GM21526 (cell line): Measurements from ENCODE around the gene LEPR.
"Not testable (repeated sequence)": the region's sequence is repeated elsewhere in the genome, so short reads cannot be mapped to it uniquely, and the experiment has no call there.

ENCODE experiments used
- ATAC-seq: cut with Tn5 transposase; IDR thresholded peaks from one replicate; pipeline ENCODE4 v1.9.1; 2021; ENCODE audit warnings: moderate library complexity; ENCODE audit not compliant: unreplicated experiment, low FRiP score

Gene LEPR, protein sequence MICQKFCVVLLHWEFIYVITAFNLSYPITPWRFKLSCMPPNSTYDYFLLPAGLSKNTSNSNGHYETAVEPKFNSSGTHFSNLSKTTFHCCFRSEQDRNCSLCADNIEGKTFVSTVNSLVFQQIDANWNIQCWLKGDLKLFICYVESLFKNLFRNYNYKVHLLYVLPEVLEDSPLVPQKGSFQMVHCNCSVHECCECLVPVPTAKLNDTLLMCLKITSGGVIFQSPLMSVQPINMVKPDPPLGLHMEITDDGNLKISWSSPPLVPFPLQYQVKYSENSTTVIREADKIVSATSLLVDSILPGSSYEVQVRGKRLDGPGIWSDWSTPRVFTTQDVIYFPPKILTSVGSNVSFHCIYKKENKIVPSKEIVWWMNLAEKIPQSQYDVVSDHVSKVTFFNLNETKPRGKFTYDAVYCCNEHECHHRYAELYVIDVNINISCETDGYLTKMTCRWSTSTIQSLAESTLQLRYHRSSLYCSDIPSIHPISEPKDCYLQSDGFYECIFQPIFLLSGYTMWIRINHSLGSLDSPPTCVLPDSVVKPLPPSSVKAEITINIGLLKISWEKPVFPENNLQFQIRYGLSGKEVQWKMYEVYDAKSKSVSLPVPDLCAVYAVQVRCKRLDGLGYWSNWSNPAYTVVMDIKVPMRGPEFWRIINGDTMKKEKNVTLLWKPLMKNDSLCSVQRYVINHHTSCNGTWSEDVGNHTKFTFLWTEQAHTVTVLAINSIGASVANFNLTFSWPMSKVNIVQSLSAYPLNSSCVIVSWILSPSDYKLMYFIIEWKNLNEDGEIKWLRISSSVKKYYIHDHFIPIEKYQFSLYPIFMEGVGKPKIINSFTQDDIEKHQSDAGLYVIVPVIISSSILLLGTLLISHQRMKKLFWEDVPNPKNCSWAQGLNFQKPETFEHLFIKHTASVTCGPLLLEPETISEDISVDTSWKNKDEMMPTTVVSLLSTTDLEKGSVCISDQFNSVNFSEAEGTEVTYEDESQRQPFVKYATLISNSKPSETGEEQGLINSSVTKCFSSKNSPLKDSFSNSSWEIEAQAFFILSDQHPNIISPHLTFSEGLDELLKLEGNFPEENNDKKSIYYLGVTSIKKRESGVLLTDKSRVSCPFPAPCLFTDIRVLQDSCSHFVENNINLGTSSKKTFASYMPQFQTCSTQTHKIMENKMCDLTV

DNA sequence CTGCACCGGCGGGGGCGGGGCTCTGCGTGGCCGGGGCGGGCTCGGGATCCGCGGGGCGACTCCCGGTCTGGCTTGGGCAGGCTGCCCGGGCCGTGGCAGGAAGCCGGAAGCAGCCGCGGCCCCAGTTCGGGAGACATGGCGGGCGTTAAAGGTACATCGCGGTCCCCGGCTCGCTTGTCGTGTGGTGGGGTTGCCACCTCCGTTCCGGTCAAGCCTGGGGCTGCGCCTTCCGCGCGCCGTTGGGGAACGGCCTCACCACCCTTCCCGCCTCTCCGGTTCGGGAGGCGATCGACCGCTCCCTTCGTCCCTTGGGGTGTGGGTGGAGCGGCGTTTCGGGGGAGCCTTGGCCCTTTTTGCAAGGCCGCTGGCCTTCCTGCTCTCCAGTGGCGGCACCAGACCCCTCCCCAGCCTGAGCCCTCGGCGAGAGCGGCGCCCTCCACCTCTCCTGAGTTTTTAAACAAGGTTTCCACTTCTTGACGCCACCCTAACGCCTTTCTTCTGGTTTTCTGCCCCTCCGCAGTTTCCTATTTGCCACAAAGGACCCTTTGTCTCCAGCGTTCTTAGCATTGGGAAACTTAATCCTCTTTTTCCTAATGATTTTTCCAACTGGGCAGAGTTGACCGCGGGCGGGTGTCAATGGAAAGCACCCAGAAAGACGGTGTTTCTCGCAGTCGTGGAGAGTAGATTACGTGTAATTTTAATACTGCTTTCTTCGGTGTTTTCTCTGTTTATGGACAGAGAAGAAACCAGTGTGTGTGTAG lies at the start of gene LEPR, which contains the start of gene LEPROT:
TSS of gene LEPR (plus strand) at position 79 of the 761 bp plus-strand sequence. CDS start 144,898 bp downstream, outside the sequence.
TSS of gene LEPROT (plus strand) at position 79 of the 761 bp plus-strand sequence. CDS start at position 136, 57 bp downstream.
- peak; percentile 55 for ATAC-seq

DNA sequence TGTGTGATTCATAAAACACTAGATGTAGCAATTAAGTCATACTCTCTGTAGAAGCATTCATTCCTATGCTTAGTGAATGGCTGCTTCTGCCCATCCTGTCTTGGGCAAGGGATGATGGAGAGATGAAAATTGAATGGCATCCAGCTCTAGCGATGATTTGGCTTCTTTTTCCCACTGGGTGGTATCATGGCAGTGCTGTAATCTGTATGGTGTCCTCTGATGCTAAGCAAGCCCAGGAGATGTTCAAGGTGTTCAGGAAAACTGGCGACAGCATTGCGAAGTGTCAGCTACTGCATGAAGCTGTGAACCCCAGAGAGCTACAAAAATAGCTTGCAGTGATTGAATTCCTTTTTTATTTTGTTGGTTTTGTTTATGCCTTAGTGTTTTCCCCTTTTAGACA lies 48.9 kb upstream of the LEPR start:
- no peak for ATAC-seq

DNA sequence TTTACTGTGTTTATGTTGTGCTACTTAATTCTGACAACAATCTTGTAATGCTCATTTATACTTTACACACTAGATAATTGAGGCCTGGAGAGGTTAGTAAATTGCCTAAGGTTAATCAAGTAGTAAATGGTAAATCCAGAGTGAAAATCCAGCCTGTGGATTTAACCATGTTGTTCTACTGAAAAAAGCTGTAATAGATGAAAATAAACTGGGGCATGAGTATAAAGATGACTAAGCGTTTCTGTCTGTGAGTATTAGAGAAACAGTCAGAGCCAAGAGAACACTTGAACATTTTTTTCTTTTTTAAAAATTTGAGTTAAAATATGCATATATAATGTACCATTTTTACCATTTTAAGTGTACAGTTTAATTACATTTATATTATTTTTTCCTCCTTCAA lies 47.9 kb upstream of the LEPR start:
- ATAC-seq, result no peak

DNA sequence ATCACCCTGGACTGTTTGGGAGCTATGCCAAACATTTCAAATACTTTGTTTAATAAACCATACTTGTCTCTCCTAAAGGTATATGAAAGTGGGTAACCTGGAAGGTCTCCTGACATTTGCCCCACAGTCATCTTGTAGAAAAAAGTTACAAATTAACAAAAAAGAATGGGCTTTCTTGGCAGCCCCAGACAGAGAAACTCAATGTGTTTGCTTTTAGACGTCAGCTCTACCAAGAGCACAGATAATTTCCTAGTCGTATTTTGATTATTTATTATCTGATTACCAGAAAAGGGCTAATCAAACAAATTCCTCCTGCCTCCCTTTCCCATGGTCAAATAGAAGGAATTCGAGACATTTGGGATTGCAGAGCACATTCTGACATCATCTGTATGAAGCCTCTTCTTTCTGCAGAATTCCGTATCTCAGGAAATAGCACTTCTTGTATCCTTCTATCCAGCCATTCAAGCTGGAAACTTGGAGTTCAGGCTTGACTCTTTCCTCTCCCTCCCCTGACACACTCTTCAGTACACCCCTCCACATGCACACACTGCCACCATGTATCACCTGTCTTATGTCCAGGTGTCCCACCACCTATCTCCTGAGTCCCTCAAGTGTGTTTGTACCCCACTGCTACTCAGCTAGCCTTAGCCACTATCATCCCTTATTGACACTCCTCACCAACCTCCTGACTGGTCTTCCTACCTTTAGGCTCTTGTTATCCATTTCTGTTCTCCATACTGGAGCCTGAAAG lies 42.8 kb upstream of the LEPR start:
- no peak for ATAC-seq

DNA sequence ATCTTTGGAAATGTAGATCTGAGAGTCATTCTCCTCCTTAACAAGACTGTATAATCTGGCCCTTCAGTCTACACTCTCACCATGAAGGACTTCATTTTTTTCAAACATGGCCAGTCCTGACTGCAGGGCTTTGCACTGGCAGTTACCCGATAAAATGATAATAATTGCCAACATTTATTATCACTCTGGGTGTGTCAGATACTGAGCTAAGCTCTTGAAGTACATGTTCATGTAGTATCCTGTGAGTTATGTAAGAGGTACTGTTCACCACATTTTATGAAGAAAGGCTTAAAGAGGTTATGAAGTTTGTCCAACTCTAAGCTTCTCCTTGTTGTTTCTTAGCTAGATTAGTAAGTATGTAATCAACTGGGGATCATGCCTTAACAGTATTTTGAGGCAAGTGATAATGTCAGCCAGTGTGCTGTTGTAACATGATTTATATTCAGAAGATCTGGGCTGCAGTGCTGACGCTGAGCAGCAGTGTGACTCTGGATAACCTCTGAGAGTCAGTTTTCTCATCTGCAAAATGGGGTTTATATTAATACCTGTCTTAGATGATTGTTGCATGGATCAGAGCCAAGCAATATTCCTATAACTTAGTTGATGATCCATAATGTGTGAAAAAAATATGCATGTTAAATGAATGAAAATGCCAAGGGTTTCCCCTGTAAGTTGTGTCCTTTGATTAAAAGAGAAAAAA lies 42.1 kb upstream of the LEPR start:
- no peak for ATAC-seq

DNA sequence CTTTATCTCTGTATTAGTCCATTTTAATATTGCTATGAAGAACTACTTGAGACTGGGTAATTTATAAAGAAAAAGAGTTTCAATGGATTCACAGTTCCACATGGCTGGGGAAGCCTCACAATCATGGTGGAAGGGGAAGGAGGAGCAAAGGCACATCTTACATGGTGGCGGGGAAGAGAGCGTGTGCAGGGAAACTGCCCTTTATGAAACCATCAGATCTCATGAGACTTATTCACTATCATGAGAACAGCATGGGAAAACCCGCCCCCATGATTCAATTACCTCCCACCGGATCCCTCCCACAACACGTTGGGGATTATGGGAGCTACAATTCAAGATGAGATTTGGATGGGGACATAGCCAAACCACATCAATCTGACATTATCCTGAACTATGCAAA lies 36.0 kb upstream of the LEPR start:
- not testable (repeated sequence) for ATAC-seq

DNA sequence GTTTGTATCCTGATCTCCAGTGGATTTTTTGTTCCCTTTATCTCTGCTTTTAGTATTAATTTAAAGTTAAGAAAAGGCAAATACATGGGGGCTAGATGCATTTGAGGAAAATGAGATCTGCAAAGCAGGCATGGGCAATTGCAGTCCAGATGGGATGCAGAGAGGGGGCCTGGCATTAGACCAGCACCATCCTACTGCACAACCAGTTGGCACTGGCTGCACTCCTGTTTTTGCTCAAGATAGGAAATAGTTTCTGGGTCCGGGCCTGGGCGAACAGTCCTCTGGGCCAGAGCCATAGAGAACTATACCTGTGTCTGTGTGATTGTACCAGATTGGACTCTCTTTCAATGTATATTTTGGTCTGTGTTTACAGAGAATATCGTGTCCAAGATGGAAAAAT lies 34.0 kb upstream of the LEPR start:
- ATAC-seq, result no peak

DNA sequence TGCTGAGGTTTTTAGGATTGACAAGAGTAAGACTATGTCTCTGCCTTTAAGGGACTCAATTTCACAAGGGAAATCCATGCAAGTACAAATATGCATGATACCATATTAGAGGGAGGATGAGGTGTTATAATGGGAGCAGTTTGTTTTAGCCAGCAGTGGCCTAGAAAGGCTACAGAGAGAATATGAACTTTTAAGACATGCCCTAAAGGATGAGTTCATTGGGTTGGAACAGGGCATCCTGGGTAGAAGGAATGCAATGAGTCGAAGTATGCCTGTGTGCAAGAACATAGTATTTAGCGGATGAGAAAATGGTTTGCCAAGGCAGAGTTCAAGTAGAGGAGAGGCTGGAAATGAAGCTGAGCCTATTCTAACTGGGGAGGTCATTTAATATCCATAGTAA lies 32.6 kb upstream of the LEPR start:
- no peak for ATAC-seq

DNA sequence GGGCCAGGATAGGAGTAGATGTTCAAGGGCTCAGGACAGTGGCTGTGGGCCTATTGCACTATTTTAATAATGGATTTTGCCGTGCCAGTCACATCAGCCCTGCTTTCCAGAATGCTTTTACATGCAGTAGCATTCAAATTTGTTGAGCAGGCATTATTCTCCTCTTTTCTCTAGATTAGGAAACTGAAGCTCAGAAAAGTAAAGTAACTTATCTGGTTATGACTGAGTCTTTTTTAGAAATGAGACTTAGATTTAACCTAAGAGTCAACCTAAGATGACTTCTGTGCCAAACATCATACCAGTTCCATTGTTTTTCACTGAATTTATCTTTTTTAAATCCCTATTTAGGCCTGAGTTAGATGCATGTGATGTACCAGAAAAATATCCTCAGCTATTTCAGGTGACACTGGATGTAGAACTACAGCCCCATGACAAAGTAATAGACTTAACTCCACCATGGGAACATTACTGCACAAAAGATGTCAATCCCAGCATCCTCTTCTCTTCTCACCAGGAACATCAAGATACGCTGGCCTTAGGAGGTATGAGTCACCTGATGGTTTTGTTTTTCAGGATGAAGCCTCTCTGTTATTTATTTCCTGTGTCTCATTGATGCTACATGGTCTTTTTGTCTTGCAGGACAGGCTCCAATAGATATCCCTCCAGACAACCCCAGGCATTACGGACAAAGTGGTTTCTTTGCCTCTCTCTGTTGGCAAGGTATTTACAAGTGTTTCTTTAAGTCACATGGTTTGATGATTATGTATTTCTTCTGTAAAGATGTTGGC lies 31.4 kb upstream of the LEPR start:
- ATAC-seq, result no peak

DNA sequence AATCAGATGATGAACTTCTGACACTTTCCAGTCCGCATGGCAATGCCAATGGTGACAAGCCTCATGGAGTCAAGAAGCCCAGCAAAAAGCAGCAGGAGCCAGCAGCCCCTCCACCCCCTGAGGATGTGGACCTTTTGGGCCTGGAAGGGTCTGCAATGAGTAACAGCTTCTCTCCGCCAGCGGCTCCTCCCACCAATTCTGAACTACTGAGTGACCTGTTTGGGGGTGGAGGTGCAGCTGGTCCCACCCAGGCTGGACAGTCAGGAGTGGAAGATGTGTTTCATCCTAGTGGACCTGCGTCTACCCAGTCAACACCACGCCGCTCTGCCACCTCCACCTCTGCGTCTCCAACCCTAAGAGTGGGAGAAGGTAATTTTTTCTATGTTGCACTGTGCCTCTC lies 28.0 kb upstream of the LEPR start:
- ATAC-seq, result no peak

DNA sequence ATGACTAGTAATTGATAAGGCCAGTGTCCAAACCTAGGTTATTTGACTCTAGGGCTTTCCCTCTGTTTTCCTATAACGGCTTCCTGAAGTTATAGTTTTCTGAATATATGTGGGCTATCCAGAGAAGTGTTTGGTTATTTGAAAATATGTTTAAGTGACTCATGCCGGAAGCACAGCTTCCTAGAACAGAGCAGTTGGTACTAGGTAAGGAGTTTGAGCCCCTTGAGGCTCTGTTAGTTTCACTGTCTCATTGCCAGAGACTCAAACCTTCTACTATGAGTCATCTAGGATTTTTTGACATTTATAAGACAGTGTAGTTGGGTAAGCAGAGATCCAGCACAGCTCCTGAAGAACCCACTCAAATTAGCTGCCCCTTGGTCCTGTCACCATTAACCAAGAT lies 27.1 kb upstream of the LEPR start:
- peak; percentile 83 for ATAC-seq

DNA sequence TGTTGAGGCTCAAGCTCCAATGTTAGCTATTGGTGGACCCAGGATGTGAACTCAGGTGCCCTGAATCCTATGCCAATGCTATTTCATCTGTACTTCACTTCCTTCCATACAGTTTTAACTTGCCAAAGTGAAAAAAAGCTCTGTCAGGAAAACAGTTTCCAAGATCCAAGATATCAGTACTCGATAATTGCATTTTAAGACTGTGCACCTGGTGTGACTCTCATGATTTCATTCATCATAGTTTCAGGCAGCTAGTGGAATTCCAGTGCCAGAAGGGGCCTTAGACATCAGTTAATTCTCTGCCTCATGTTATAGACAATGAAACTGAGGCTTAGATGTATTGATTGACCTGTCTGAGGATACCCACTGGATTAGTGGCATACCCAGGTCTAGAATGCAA lies 26.5 kb upstream of the LEPR start:
- ATAC-seq, result no peak

DNA sequence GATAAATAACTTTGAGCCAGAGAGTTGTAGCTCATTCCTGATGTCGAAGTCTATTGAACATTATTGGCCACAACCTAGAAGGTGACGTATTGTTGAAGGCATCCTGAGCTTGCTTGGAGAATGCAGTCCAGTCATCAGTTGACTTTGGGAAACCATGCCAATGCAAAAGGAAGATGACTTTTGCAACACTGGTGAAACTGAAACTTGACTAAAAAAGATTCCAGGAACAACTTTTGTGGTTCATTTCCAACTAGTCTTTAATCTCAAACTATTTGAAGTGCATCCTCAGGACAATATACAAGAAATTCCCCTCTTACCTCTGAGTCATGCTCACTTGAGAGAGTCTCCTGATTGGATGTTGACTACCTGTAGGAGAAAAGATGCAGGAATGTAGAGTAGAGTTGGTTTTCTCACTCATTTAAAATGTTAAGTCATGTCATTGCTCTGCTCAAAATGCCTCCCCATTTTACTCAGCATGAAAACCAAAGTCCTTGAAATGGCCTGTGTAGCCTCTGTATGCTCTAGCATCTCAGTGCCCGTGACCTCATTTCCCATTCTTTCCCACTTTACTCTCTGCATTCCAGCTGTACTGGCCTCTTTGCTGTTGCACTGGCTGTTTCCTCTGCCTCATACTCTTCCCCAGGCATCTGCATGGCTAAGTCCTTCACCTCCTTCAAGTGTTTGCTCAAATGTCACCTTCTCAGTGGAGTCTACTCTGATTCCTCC lies 24.4 kb upstream of the LEPR start:
- ATAC-seq, result no peak

DNA sequence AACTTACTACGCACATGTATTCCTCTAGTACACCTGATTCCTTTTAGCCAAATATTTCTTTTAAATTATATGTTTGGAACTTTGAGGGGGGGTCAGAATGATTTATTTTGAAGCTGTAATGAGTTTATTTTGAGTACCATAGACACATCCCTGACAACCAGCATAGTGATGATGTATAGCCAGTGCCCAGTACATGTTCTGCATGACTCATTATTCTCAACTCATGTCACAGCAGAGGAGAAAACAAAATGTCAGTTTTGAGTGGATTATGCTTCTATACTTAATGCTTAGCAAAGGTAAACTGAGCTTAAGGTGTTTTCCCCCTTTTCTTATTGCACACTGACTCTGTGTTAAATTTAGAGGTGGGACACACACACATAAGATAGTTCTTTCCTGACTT lies 22.4 kb upstream of the LEPR start:
- ATAC-seq, result no peak

DNA sequence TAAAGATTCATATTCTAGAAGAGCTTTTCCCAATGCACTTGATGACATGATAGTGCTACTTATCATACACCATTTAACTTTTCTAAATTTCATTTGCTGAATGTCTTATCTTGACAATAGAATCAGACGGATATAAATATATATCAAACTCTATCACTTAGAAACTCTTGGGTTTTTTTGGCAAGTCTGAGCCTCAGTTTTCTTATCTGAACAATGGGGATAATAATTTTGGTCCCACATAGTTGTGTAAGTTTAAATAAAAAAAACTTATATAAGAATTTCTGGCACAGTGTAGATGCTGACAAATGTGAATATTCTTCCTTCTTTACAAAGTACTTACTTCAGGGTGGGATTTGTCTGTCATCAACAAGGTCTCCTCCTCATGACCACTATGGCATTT lies 21.5 kb upstream of the LEPR start:
- ATAC-seq, result no peak

DNA sequence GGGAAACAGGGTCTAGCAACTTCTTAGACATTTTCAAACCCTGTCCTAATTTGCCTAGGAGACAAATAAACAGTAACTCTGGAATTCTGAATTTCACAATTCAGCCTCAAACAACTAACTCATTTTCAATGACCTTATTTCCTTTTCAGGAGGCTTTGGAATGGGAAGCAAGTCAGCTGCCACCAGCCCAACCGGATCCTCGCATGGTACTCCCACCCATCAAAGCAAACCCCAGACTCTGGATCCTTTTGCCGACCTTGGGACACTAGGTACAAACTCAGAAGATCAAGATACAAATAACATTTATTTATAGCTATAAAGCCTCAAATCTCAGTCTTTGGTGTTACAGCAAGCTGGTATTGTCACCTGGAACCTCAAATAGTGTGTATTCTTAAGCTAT lies 18.9 kb upstream of the LEPR start:
- no peak for ATAC-seq

DNA sequence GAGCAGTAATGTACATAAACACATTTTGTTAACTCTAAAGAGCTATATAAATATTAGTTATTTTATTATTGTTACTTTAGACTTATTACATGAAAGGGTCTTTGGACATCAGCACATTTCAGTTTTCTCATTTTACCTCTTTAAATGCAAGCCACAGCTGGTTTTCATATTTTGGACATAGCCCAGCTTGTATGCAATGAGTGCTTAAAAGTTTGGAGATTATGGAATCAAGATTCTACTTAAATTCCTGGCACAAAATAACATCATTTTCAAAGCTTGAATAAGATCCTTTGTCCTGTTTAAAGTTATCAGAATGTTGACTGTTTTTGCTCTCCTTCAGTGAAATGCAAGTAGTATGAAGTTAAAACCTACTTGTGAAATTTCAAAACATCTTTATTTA lies 15.5 kb upstream of the LEPR start:
- ATAC-seq, result no peak

DNA sequence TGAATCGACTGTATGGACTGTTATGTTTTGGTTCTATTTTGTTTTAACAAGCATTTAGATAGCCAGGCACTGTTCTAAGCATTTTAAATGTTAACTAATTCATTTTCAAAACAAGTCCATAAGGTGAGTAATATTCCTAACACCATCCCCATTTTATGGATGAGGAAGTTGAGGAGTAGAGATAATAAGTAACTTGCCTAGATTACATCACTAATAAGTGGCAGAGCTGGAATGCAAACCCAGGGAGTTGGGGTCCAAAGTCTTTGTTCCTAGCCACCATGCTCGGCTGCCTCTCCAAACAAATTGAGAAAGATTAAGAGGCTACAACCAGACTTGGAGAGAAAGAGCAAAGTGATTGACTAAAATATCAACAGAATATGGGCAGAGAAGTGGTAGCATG lies 12.6 kb upstream of the LEPR start:
- no peak for ATAC-seq
